Bone marrow (tissue), 2 donors: ENCODE measurements around the gene CCR1.

Experiments
- DNase-seq, 2 donors: peaks; one replicate each; lab custom pipeline; 2025; lab: John Stamatoyannopoulos, UW

Gene CCR1

DNA sequence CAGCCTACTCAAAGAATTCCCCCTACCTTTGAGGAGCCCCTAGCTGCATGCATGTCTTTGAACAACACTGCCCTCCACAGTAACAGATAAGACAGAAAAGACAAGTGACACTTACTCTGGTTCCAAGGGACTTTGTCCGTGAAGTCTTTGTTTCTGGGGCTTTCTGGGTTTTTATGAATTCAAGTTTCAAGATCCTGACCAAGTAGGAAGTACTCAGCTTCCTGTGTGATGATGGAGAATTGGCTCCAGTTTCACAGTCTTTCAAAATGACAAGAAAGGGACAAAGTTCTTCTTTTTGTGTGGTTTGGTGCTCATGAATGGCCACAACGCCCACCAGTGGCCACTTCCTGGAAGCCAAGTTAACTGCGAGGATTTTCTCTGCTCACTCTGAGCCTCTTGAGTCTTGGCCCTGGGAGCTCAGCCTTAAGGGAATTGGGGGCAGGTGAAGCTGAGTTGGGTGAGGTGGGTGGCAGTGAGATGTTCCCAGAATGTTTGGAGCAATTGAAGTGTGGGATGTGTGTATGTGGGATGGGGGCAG lies at the start of gene CCR1:
CCR1 (minus strand) TSS at position 147 of the 538 bp plus-strand sequence. CDS start 4,000 bp downstream, outside the sequence.
- peak; percentile 29 to 49 for DNase-seq

DNA sequence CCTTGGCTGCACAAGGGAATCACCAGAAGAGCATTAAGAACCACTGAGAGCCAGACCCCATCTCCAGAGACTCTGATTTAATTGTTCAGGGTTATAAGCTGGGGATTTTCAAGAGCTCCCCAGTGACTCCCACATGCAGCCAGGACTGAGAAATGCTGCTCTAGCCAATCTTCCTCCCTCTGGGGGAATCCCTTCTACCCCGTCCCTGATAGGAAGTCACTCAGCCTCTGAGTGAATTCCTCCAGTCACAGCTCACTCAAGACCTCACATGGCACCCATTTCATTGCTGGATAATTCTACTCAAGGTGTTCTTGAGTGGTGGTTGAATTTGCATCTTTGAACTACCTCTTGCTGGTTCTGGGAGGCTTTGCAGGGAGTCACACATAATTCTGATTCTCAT lies 44.9 kb upstream of the CCR1 start:
- DNase-seq = no peak

DNA sequence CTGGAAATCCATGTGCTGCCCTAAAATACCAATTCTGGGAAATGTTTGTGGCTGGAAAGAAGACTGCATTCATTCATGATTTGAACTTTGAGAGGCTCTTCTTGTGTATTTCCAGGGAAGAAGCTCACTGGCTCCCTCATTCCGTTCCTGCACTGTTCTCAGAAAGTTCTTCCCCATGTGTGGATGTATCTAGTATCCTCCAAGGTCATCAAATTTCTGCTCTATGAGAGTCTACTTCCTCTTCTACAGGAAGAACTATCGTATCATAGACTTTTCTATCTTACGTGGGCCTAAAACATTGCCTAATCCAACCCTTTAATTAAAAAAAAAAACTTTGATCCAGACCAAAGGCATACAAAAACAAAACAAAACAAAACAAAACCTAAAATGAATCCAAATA lies 37.0 kb upstream of the CCR1 start:
- DNase-seq = no peak

DNA sequence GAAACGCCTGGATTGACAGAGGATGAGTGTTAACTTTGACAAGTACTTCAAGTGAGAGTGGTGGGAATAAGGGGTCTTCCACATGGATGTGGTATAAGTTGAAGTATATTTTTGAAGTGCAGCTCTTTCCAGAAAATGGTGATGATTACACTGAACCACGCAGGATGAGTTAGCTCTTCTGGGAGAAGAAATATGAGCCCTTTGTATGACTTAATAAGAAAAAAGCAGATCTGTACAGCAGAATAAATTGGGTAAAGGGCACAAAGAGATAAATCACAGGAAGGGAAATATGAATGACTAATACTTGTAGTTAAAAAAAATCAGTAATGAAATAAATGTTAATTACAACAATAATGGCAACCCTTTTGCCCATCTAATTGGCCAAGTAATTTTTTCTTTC lies 35.4 kb upstream of the CCR1 start:
- no peak for DNase-seq

DNA sequence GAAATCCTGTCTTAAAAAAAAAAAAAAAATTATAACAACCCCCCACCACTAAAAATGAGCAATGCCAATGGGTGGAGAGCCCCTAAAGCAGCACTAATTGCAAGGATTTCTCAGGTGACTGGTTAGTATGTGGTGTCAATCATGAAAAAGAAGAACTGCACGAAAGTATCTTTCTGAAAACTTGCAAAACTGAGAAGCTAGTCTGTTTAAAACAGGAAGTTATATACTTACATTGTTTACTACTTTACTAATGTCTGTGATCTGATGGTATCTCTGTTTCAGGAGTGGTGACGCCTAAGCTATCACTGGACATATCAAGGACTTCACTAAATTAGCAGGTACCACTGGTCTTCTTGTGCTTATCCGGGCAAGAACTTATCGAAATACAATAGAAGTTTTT lies 34.0 kb upstream of the CCR1 start, which contains the start of gene CCR3:
CCR3 (plus strand) TSS at position 341 of the 400 bp plus-strand sequence. CDS start 22,699 bp downstream, outside the sequence.
- DNase-seq = peak in 1 of 2 donors; percentile 66

DNA sequence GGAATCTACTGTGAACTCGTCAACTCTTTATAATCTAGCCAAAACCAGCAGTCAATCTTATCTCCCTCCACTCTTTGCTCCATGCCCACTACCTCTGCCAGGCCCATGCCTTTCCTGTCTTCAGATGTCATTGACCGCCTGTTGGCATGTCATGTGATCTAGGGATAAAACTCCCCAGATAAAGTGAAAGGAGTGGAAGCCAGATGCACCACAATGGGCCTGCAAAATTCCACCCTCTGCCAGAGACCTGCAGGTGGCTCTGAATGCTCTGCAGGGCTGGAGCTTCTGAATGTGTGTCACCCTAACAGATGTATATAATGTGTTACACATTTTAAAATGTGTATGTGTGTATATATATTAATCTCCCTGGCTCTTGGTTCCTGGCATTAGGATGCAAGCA lies 31.8 kb upstream of the CCR1 start:
- no peak for DNase-seq

DNA sequence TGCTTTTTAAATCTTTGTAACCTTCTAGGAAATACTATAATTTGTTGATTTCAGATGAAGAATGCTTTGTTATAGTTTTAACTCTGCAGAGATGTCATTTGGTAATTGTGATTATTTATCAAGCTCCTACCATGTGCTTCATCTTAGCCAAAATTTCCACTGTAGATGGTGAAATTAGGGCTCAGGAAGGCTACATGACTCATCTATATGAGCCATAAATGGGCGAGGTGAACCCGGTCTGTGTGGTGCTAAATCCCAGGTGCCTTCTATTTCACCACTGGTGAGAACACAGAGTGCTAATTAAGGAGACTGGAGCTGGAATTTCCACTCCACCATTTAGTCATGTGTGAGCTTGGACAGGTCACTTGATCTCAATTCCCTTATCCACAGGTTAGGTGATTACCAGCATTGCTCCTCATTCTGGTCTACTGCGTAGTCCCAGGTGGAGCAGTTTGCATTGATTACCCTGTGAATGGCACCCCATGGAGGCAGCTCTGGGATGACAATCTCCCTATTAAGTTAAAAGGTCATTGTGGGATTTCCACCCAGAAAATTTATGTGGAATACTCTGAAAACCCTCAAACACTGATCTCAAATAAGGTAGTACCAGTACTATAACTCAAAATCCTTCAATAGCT lies 31.3 kb upstream of the CCR1 start:
- no peak for DNase-seq

DNA sequence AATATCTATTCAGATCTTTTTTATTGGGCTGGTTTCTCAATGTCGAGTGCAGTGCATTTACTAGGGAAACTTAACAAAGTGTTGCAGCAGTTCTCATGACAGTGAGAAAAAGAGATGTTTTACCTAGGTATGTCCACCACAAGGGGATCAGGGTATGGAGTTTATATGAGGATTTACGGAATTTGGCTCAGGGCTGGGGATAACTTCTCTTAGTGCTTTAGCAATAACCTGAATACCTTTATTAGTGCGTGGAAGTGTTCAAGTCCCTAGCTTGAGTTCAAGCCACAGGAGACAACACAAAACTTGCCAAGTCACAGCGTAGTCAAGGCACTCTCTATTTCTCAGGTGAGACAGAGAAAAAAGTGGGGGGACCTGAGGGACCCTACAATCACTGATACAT lies 30.3 kb upstream of the CCR1 start:
- no peak for DNase-seq

DNA sequence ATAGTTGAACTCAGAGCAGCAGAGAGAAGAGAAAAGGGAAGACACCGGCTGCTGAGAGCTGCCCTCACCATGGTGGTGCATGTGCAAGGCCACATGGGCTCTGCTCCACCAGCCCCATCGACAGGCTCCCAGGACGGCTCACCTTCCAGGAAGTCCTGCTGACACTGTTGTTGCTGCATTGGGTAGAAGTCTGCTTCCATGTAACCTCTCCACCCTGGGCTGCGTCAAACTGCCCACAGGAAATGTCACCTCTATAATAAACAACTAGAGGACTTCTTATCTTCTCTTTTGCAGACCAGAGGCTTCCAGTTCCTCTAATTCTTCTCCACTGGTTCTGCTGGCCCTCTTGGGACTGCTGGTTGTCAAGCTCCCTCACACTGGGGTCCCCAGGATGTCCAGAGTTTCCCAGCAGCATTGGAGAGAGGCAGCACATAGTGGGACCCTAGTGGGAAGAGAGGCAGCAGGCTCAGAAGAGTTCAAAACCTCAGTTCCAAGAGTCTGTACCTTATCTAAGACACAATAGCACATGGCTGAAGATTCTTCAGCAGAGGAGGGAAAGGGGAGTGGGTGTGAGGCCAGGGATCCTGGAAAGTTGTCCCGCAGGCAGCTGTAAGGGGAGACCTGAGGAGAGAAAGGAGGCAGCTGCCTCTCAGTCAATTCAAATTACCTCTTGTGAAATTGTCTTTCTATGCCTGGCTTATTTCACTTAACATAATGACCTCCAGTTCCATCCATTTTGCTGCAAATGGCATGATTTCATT lies 28.4 kb upstream of the CCR1 start:
- DNase-seq = no peak

DNA sequence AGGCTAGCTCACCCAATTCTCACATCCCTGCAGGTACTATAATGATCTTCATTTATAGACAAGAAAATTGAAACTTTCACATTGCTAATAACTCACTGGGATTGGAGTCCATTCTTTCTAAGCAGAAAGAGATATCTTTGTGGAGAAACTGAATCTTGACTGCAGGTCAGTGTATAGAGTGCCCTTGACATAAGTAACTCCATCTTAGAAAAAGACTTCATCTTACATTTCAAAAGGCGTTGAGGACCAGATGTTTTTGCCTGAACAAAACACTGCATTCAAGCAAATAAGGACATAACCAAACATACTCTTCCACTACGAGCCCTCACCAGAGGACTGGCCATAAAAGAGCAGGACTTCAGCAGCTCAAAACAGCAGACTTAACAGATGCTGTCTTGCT lies 27.3 kb upstream of the CCR1 start:
- DNase-seq = no peak

DNA sequence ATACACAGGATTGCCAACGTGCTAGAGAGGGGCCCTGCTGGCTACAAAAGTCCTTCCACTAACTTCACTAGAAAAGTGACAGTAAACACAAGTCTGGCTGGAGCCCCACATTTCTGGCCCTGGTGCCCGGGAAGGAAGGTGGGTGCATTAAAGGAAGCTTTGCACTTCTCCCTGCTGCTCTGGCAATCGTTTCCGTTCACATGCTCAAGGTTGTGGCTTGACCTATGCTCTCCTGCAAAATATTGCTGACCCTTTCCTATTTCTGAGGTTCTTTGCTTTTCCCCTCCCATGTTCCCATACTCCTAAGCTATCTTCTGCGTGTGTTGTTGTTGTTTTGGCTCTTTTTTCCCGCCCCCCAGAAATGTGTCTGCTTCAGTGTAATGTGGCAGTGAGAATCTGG lies 25.1 kb upstream of the CCR1 start:
- DNase-seq = no peak

DNA sequence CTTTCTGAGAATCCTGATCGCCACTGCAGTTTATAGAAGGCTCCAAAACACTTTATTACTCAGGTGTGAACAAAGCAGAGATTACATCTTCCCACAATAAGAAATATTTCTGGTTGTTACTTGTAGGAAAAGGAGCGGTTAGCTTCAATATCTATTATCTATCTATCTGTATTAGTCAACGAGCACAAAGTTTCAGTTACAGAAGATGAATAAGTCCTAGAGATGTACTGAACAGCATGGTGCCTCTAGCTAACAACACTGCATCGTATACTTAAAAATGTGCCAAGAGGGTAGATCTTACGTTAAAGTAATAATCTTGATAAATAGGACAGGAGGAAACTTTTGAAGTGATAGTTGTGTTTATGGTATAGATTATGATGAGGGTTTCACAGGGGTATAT lies 23.2 kb upstream of the CCR1 start:
- no peak for DNase-seq

DNA sequence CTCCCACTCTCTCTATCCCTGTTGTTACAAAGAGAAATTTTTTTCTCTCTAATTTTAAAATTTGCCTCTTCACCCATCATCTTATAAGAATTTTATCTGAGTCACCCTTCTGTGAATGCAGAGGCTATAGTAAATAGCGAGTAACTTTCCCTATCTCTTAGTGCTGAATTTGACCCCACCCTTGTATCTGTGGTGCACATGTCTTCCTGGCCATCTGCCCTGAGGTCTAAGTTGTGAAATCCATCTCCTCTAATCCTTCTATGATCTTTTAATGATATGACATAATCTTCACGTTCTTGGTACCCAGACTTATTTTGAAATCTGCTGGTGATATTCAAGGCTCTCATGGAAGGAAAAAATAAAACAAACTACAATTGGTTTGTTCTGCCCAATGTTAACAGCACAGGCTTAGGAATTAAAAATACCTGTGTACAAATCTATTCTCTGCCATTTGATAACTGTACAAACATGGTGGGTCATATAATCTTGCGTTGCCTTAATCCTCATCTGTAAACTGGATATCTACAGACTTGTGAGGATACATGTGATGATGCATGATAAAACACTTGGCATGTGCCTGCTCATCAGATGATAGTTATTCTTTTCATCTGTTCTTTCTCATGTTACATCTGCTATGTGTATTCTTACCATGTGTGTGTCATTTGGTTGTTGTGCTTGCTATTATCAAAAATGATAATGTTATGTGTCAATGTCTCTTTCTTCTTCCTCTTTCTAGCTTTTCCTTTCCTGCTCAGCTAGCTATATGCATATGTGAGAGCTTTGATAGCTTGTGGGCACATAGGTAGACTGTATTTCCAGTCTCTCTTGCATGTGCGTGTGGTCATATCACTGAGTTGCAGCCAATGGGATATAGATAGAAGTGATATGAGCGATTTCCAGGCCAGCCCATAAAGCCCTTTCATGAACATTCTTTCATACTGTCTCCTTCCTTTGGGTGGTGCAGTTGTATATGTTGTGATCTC lies 20.4 kb upstream of the CCR1 start:
- peak in 1 of 2 donors; percentile 93 for DNase-seq

DNA sequence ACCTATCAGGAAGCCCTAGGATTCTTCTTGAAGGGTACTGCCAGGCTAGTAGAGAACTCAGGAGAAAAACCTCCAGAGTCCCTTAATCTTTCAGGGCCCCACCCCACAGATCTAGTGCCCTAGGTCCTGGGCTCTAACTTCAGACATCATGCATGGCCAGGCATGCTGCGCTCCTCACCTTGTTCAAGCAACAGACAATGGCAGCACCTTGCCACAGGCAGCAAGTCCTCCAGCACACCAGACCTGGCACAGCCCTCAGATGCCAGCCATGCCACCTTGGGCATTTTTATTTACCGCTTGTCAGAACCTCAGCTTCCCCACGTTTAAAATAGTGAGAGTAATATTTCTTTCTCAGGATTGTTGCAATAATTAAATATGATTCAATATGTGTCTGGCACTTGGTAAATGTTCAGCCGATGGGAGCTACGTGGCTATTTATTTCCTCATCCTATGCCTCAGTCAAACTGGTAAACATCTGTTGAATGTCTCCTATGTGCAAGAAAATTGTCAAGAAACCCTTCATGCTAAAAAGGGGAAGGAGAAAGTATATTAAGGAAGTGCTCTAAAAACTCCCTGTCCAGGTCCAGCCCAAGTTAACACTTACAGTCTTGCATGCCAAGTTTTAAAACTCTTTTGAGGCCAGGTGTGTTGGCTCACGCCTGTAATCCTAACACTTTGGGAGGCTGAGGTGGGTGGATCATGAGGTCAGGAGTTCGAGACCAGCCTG lies 14.5 kb upstream of the CCR1 start:
- DNase-seq = peak in 1 of 2 donors; percentile 88

DNA sequence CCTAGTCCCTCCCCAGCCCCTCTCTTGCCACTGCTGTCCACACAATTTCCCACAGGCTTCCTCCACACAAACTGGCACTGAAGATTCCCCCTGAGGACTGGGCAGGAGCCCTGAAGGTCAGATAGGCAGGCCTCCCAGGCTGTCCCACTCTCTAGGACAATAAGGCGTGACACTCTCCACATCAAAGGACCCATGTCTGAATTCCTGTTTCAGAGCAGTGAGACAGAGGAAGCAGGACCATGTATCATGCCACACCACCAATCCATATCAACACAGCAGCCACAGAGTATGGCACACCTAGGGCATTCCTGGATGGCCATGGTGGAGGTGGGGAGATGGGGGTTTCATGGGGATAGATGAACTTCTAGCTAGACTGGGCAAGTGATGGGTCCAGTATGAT lies 13.8 kb upstream of the CCR1 start:
- DNase-seq = no peak

DNA sequence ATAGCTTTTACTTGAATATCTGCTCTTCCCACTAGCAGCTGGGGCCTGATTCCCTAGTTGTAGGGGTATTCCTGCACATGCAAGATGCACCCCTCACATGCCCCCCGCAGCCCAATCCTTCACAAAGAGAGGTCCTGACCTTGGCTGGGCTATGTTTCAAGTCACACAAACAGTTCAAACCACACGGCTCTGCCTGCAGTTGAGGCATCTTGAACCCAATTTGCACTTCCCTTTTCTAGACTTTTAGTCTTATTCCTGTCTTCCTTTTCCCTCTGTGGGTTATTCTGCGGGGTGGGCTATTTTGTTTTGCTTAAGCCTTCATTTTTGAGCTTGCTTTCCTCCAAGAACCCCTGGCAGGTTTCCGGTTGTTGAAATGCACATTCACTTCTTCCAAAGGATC lies 13.3 kb upstream of the CCR1 start:
- DNase-seq = peak in 1 of 2 donors; percentile 54

DNA sequence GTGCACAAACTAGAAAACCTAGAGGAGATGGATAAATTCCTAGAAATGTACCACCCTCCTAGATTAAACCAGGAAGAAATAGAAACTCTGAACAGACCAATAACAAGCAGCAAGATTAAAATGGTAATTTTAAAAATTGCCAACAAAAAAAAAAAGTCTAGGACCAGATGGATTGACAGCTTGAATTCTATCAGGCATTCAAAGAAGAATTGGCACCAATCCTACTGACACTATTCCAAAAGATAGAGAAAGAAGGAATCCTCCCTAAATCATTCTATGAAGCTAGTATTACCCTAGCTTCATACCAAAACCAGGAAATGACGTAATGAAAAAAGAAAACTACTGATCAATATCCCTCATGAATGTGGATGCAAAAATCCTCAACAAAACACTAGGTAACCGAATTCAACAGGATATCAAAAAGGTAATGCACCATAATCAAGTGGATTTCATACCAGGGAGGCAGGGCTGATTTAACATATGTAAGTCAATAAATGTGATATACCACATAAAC lies 10.1 kb upstream of the CCR1 start:
- DNase-seq = no peak

DNA sequence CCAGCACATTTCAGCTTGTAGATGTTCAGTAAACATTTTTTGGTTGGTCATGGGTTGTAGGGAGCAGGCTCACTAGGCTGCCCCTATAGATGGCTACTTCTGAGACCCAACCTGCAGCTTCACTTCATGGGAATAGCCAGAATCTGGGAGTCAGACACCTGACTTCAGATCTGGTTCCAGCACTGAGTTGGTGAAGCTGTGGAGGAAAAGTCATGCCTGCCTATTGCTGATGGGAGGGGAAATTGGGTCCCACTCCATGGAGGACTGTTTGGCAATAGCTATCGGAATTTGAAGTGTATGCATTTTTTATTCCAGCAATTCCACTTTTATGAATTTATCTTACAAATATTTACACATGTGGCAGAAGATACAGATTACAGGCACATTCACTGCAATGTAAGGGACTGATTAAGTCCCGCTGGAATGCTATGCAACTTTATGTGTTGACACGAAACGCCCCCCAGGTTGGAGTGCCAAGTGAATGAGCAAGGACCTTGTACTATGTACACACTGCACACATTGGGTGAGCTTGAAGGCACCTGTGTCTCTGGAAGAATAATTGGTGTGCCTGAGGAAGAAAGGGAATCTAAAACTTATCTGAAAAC lies 7.8 kb upstream of the CCR1 start:
- no peak for DNase-seq

DNA sequence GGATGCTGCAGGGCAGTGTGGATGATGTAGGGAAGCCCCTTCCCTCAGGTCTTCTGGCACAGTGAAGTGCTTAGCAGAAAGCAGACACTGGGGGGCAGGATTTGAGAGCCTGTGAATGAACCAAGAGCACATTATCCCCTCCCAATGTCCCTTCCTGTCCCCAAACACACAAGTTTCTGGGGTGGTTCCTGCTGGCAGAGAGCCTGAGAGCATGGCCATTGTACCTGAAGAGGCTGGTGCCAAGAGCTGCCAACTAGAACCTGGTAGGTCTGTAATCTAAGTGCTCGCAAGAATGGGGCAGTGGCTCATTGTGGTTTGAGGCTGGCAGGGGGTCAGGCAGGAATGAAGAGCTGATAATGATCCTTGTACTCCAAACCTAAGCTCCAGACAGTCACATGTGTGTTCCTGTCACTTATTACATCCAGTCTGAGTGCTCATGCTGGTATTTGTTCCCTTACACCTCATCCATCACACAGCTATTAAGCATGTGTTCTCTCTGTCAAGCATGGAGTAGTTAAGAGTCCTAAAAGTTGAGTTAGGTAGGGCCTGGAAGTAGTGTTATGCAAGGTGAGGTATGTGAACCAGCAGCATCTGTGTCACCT lies 6.7 kb upstream of the CCR1 start:
- DNase-seq = no peak

DNA sequence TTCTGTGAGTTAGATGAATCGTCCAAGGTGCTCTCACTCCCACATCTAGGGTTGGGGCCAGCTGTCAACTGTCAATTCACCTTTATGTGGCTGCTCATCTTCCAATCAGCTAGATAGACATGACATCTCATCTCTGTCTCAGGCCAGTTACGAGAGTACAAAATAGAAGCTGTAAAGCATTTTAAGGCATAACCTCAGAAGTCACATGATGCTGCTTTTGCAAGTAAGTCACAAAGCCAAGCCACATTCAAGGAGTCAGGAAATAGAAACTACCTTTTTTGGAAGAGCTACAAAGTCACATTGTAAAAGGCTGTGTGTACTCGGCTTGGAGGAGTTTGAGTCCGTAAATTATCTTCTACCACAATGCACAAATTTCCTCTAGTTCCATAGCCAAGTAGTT lies 5.1 kb upstream of the CCR1 start:
- peak in 1 of 2 donors; percentile 55 for DNase-seq
